Heart left ventricle (tissue), 13 donors: ENCODE results near the gene IRF2BPL.

Experiments
- POLR2A ChIP-seq, 2 donors: fragments of 450-650 bp; IDR thresholded peaks; one replicate each; pipeline ENCODE4 v1.6.1; 2017; ENCODE audit warnings: antibody characterized with exemption in 2 of 2, mild to moderate bottlenecking in 2 of 2, moderate library complexity in 2 of 2
- TF ChIP-seq, protein P1 (sequence below), 12 donors: fragments of 200-600 bp; sonication (generic) in 4 of 12; IDR thresholded peaks; one replicate each; pipeline versions ENCODE4 v1.5.0 to v1.8.0; 2018 to 2022; ENCODE audit warnings: antibody characterized with exemption in 12 of 12, mild to moderate bottlenecking in 5 of 12
- donor health status: ischemic (EF 13 %, LVEDD 7.1; RV severe dilation, severe dysfunction).
- donor health status: DM: no; HTN: yes; CAD: no.
- donor health status: DM: no; HTN: no; CAD: no.
- donor health status: ischemic (EF 25% LVEDD 6.9; RV normal size, moderate dysfunction).
- donor health status: ischemic (EF 25% LVEDD 5.7; RV mildly dilated, moderate dysfunction).
- donor health status: ischemic (EF 35%, LVEDD 5.7; RV mildly dilated, moderate dysfunction).
- donor health status: nonischemic (EF 11% LVEDD 7.7; RV severe dilation, severe dysfunction).
- donor health status: DM: yes; HTN: yes; CAD: no.
- donor health status: PGD.
- donor health status: ischemic (EF 29% LVEDD 5.4; RV normal size, mild dysfunction).
- donor health status: nonischemic (EF 23%, LVEDD 6.1; RV moderate dilation, normal function).

DNA sequence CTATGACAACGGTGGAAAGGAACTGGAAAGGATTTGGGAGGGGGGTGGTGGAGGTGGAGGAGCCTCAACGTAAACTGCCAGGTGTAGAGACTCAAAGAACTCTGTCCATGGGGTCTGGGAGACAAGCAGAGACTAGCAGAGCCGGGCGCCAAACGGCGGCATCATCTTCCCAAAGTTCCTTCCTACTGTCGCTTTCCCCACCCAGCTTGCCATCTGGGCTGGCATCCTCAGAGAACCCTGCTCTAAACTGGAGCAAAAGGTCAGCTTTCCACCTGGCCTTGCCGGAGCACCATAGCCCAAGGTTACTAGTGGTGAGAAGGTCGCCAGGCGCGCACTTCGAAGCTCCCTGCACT is 4.0 kb upstream of the IRF2BPL start:
- no peak for TF ChIP-seq POLR2A (IDR thresholded peaks at IDR 0.05)
- TF ChIP-seq, protein P1, sequence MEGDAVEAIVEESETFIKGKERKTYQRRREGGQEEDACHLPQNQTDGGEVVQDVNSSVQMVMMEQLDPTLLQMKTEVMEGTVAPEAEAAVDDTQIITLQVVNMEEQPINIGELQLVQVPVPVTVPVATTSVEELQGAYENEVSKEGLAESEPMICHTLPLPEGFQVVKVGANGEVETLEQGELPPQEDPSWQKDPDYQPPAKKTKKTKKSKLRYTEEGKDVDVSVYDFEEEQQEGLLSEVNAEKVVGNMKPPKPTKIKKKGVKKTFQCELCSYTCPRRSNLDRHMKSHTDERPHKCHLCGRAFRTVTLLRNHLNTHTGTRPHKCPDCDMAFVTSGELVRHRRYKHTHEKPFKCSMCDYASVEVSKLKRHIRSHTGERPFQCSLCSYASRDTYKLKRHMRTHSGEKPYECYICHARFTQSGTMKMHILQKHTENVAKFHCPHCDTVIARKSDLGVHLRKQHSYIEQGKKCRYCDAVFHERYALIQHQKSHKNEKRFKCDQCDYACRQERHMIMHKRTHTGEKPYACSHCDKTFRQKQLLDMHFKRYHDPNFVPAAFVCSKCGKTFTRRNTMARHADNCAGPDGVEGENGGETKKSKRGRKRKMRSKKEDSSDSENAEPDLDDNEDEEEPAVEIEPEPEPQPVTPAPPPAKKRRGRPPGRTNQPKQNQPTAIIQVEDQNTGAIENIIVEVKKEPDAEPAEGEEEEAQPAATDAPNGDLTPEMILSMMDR (IDR thresholded peaks at IDR 0.05), result no peak
